Inferior parietal cortex (tissue), 1 donor: Measurements from ENCODE around the gene RALGAPB.

Experiments used
- DNase-seq: peaks from one replicate; pipeline ENCODE4 v3.0.0-alpha.2; 2016; ENCODE audit errors: extremely low spot score

RALGAPB gene

GRCh38 chr20:38609815-38610214 is 137.2 kb downstream of the RALGAPB start:
- no peak for DNase-seq

- no peak for DNase-seq
Observed at GRCh38 chr20:38610521-38610920, 137.9 kb downstream of the RALGAPB start.

GRCh38 chr20:38612751-38613515 is 140.3 kb downstream of the RALGAPB start:
- DNase-seq = no peak

- no peak for DNase-seq
Observed at GRCh38 chr20:38615283-38615682, 142.6 kb downstream of the RALGAPB start.

- no peak for DNase-seq
Observed at GRCh38 chr20:38616457-38616856, 143.8 kb downstream of the RALGAPB start.

GRCh38 chr20:38617011-38617829 is 144.6 kb downstream of the RALGAPB start:
- DNase-seq = no peak

GRCh38 chr20:38617830-38618196 is 145.2 kb downstream of the RALGAPB start:
- no peak for DNase-seq

- no peak for DNase-seq
Observed at GRCh38 chr20:38620441-38620840, 147.8 kb downstream of the RALGAPB start.

GRCh38 chr20:38623061-38623460 is 150.4 kb downstream of the RALGAPB start:
- no peak for DNase-seq

- no peak for DNase-seq
Observed at GRCh38 chr20:38624084-38624483, 151.4 kb downstream of the RALGAPB start.

GRCh38 chr20:38625896-38626295 is 153.3 kb downstream of the RALGAPB start:
- no peak for DNase-seq

GRCh38 chr20:38626921-38627659 is 154.4 kb downstream of the RALGAPB start:
- DNase-seq = no peak
